Measurements from ENCODE around the gene TIGD1.
"Not testable (repeated sequence)": the region's sequence is repeated elsewhere in the genome, so short reads cannot be mapped to it uniquely, and the experiment has no call there.

The TIGD1 gene

DNA sequence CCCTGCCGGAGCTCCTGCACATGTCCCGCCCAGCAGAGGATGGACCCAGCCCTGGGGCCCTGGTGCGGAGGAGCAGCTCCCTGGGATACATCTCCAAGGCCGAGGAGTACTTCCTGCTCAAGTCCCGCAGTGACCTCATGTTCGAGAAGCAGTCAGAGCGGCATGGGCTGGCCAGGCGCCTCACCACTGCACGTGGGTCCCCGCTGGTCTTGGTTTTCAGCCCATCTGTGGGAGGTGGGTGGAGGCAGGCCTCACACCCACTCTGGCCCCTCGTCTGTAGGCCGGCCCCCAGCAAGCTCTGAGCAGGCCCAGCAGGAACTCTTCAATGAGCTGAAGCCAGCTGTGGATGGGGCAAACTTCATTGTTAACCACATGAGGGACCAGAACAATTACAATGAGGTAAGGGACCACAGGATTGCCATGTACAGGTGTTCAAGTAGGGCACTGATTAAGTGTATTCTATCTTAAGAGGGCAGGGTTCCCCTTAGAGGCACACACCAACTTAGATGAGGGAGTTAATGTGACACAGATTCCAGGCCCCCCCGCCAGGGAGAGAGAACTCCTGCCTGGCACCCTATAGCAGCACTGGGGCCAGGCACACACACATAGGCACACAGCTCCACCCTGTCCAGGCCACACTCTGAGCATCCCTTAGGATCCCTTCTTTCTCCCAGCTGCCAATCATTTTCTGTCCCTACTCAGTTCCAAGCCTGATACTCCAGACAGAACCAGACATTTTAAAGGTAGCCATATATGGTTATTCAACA lies 16.2 kb downstream of the TIGD1 start:
- no peak overlapping the region for H3K4me3 ChIP-seq (ENCODE audit: severe bottlenecking)
- ATAC-seq (ENCODE audit: low read depth) (no peak), DNase-seq (ENCODE audit: low spot score) (no peak)
- H3K27me3 ChIP-seq (ENCODE audit: insufficient read depth, poor library complexity, severe bottlenecking) = no peaks in the 10 kb centered on the region
- no peaks in the 10 kb centered on the region for H3K9me3 ChIP-seq (ENCODE audit: severe bottlenecking)
- no peaks in the 10 kb centered on the region for H3K36me3 ChIP-seq (ENCODE audit: low read depth)
- H3K4me1 ChIP-seq (ENCODE audit: insufficient read depth, poor library complexity, severe bottlenecking) = no peaks in the 10 kb centered on the region
- no peak overlapping the region for H3K27ac ChIP-seq (ENCODE audit: poor library complexity, severe bottlenecking)
- TF ChIP-seq, protein P1, sequence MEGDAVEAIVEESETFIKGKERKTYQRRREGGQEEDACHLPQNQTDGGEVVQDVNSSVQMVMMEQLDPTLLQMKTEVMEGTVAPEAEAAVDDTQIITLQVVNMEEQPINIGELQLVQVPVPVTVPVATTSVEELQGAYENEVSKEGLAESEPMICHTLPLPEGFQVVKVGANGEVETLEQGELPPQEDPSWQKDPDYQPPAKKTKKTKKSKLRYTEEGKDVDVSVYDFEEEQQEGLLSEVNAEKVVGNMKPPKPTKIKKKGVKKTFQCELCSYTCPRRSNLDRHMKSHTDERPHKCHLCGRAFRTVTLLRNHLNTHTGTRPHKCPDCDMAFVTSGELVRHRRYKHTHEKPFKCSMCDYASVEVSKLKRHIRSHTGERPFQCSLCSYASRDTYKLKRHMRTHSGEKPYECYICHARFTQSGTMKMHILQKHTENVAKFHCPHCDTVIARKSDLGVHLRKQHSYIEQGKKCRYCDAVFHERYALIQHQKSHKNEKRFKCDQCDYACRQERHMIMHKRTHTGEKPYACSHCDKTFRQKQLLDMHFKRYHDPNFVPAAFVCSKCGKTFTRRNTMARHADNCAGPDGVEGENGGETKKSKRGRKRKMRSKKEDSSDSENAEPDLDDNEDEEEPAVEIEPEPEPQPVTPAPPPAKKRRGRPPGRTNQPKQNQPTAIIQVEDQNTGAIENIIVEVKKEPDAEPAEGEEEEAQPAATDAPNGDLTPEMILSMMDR (IDR thresholded peaks at IDR 0.05; ENCODE audit: poor library complexity, severe bottlenecking) = no peak

DNA sequence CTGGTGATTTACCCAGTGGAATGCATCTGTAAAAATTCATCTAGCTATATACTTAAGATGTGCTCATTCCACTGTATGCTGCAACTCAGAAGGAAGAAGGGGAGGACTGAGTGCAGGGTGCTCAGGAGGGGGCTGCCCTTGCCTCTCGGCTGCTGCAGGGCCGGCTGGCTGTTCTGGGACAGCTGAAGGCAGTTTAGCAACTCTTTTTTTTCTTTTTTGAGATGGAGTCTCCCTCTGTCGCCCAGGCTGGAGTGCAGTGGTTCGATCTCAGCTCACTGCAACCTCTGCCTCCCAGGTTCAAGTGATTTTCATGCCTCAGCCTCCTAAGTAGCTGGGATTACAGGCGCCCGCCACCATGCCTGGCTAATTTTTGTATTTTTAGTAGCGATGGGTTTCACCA lies 17.5 kb downstream of the TIGD1 start:
- not testable (repeated sequence) for DNase-seq (ENCODE audit: low spot score); H3K27ac ChIP-seq (ENCODE audit: poor library complexity, severe bottlenecking); H3K9me3 ChIP-seq (ENCODE audit: severe bottlenecking); H3K27me3 ChIP-seq (ENCODE audit: insufficient read depth, poor library complexity, severe bottlenecking); H3K4me1 ChIP-seq (ENCODE audit: insufficient read depth, poor library complexity, severe bottlenecking); H3K36me3 ChIP-seq (ENCODE audit: low read depth); H3K4me3 ChIP-seq (ENCODE audit: severe bottlenecking); ATAC-seq (ENCODE audit: low read depth)

GRCh38 chr2:232532419-232532818 lies 17.9 kb downstream of the TIGD1 start:
- no peaks in the 10 kb centered on the region for H3K4me1 ChIP-seq (ENCODE audit: insufficient read depth, poor library complexity, severe bottlenecking)
- TF ChIP-seq, protein P1 (IDR thresholded peaks at IDR 0.05; ENCODE audit: poor library complexity, severe bottlenecking) = no peak
- H3K4me3 ChIP-seq (ENCODE audit: severe bottlenecking) = no peak overlapping the region
- no peak overlapping the region for H3K27ac ChIP-seq (ENCODE audit: poor library complexity, severe bottlenecking)
- H3K36me3 ChIP-seq (ENCODE audit: low read depth) = no peaks in the 10 kb centered on the region
- H3K27me3 ChIP-seq (ENCODE audit: insufficient read depth, poor library complexity, severe bottlenecking) = no peaks in the 10 kb centered on the region
- H3K9me3 ChIP-seq (ENCODE audit: severe bottlenecking) = no peaks in the 10 kb centered on the region
- no peak for ATAC-seq (ENCODE audit: low read depth)
- no peak for DNase-seq (ENCODE audit: low spot score)

DNA sequence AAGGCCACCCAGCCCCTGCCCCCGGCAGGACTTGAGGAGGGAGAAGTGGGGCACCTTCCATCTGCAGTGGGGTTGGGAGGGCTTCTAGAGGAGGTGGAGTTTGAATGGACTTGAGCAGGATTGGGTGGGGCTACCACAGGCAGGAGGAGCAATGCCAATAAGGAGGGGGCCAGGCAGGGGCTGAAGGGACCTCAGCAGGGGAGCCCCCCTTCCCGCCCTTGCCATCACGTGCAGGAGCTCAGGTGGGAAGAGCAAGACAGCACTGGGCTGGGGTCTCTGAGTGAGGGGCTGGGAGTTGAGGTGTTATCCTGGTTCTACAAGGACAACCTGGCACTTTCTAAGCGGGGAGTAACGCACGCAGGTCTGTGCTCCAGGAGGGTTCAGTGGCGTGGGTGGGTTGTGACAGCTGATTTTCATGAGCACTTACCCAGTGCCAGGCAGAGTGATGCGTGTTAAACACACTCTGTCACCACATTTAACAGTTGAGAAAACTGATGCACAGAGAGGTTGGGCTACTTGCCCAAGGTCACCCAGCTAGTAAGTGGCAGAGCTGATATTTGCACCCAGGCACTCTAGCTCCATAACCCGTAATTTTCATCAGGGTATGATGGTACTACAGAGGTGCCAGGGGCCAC lies 19.6 kb downstream of the TIGD1 start:
- H3K36me3 ChIP-seq (ENCODE audit: low read depth) = no peaks in the 10 kb centered on the region
- no peak overlapping the region for H3K27ac ChIP-seq (ENCODE audit: poor library complexity, severe bottlenecking)
- ATAC-seq (ENCODE audit: low read depth) (no peak), DNase-seq (ENCODE audit: low spot score) (peak; percentile 37)
- H3K9me3 ChIP-seq (ENCODE audit: severe bottlenecking) = no peaks in the 10 kb centered on the region
- H3K4me1 ChIP-seq (ENCODE audit: insufficient read depth, poor library complexity, severe bottlenecking) = no peaks in the 10 kb centered on the region
- H3K4me3 ChIP-seq (ENCODE audit: severe bottlenecking) = no peak overlapping the region
- TF ChIP-seq, protein P1 (IDR thresholded peaks at IDR 0.05; ENCODE audit: poor library complexity, severe bottlenecking) = no peak
- no peaks in the 10 kb centered on the region for H3K27me3 ChIP-seq (ENCODE audit: insufficient read depth, poor library complexity, severe bottlenecking)

DNA sequence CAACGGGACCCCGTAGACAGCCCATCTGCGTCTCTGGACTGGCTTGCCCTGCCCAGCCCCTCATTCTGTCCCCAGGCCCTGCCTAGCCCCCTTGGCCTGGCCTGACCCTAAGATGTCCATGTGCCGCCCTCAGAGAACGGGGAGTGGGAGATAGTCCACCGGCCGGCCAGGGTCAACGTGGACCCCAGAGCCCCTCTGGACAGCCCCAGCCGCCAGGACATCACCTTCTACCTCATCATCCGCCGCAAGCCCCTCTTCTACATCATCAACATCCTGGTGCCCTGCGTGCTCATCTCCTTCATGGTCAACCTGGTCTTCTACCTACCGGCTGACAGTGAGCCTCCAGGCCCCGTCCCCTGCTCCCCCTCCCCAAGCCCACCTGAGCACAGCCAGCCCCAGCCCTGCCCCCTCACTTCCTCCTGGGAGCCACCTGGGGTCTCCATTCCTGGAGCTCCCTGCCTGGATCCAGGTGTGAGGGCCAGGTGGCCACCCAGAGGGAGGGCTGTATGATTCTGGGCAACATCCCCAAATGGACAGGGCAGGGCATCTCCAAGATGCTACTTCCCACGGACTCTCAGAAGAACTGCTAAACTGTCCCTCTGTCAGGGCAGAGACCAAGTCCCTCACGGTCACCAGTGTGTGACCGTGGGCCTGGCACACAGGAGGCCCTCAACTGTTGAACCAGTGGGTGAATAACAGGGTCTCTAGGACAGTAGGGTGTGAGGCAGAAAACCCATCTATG lies 20.4 kb downstream of the TIGD1 start:
- no peaks in the 10 kb centered on the region for H3K27me3 ChIP-seq (ENCODE audit: insufficient read depth, poor library complexity, severe bottlenecking)
- no peaks in the 10 kb centered on the region for H3K36me3 ChIP-seq (ENCODE audit: low read depth)
- H3K4me1 ChIP-seq (ENCODE audit: insufficient read depth, poor library complexity, severe bottlenecking) = no peaks in the 10 kb centered on the region
- no peak overlapping the region for H3K4me3 ChIP-seq (ENCODE audit: severe bottlenecking)
- TF ChIP-seq, protein P1 (IDR thresholded peaks at IDR 0.05; ENCODE audit: poor library complexity, severe bottlenecking) = no peak
- ATAC-seq (ENCODE audit: low read depth) (no peak), DNase-seq (ENCODE audit: low spot score) (peak; percentile 49)
- H3K9me3 ChIP-seq (ENCODE audit: severe bottlenecking) = no peaks in the 10 kb centered on the region
- H3K27ac ChIP-seq (ENCODE audit: poor library complexity, severe bottlenecking) = no peak overlapping the region
